HCEC 1CT (cell line): Measurements from ENCODE around the gene ABCF3.

Source experiments
- DNase-seq: peaks from one replicate; pipeline ENCODE4 v3.0.0-alpha.2; 2017

ABCF3 gene

DNA sequence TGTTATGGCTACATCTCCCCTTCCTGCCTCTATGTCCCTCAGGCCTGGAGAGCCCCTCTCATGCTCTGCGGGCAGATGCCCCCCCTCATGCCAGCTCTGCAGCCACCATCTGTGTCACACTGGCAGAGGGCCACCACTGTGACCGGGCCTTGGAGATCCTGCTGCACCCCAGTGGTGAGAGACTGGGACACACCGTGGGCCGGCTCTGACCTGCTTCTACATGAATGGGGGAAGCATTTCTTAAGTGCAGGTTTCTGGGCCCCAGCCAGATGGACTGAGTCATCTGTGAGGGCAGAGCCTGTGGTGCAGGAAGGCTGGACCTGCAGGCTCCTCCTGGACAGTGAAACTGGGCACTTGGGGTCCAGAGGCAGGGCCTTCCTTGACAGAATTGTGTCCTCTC lies 48.2 kb downstream of the ABCF3 start:
- peak; percentile 76 for DNase-seq

DNA sequence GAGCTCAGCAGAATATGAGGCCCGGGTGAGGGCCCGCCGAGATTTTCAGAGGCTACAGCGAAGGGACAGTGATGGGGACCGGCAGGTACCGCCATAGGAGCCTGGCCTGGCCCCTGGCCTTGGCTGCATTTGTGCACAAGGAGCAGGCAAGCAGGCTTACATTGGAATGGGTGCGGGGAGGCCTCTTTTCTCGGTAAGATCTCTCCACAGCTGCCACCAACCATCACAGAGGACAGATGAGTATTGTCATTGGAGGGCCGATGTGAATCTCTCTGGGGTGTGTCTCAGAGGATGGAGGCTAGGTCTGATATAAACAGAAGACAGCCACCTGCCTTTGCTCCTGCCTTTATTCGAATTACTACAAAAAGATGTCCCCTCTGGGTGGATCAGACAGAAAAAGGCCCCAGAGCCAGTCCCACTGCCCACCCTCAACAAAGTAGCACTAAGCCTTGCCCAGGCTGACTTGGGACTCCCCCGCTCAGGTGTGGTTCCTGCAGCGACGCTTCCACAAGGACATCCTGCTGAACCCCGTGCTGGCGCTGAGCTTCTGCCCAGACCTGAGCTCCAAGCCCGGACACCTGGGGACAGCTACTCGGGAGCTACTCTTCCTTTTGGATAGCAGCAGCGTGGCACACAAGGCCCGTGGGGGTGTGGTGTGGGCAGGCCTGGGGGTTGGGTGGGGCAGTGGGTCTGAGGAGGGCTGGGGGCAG lies 48.8 kb downstream of the ABCF3 start:
- DNase-seq, result no peak

DNA sequence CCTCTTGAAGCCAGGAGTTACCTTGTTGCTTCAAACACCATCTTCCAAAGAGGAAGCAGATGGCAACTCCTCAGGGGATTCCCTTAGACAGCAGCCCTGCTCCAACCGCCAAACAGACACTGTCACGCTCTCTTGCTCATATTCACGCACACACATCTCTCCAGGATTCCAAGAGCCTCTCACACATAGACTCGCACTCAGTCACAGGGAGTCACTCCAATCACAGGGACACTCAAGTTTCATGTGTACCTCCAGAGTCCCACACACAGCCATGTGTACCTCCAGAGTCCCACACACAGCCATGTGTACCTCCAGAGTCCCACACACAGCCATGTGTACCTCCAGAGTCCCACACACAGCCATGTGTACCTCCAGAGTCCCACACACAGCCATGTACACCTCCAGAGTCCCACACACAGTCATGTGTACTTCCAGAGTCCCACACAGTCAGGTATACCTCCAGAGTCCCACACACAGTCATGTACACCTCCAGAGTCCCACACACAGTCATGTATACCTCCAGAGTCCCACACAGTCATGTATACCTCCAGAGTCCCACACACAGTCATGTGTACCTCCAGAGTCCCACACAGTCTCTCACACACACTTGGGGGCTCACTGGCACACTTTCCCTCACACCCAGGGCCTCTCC lies 49.5 kb downstream of the ABCF3 start:
- no peak for DNase-seq

DNA sequence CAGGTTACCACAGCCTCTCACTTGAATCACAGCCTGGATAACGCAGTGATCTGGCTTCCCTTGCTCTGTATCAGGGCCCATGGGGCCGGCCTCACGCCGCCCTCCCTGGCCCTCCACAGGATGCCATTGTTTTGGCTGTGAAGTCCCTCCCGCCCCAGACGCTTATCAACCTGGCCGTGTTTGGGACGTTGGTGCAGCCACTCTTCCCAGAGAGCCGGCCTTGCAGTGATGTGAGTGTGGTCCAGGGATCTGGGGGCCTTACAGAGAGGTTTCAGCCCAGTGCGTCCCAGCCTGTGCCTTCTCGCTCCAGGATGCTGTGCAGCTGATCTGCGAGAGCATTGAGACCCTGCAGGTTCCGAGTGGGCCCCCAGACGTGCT lies 50.0 kb downstream of the ABCF3 start:
- no peak for DNase-seq

DNA sequence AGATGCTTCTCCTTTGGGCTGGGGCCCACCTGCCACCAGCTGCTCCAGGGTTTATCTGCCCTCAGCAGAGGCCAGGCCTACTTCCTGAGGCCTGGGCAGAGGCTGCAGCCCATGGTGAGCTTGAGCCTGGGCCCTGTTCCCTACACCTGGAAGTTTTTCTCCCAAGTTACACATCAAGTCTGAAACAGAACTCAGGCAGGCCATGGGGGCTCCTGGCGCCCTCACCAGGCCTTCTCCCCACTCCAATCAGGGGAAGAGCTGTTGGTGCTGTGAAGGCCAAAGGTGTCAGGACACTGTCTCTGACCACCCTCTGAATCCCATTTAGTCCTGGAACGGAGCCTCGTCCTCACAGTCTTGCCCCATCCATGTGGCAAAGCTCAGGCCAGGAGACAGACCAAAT lies 50.6 kb downstream of the ABCF3 start:
- no peak for DNase-seq

DNA sequence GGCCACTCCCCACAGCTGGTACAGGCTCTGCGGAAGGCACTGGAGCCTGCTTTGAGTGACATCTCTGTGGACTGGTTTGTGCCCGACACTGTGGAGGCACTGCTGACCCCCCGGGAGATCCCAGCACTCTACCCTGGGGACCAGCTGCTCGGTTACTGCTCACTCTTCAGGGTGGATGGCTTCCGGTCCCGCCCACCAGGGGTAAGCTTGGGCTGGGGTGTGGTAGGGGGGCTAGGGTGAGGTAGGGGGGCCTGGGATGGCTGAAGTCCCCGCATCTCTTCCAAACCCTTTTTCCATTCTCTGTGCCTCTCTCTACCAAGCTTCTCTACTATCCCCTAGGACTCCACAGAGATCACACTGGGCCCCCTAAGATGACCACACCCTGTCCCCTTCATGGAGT lies 51.2 kb downstream of the ABCF3 start:
- DNase-seq, result no peak

DNA sequence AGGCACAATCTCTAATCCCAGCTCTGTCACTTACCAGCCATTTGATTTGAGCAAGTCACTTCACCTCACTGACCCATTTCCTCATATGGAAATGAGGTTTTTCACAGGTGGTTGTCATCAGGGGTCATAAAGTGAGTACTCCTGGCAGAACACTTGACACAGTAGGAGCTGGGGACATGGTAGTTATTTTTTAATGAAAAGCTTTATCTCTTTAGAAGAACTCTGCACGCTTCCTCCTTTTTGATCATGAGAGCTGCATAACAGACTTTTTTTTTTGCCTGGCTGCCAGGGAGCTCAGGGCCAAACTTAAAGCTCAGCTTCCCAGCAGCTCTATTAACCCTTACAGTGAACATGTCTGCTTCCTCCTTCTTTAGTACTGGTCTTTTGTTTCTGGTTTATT lies 51.8 kb downstream of the ABCF3 start:
- no peak for DNase-seq

DNA sequence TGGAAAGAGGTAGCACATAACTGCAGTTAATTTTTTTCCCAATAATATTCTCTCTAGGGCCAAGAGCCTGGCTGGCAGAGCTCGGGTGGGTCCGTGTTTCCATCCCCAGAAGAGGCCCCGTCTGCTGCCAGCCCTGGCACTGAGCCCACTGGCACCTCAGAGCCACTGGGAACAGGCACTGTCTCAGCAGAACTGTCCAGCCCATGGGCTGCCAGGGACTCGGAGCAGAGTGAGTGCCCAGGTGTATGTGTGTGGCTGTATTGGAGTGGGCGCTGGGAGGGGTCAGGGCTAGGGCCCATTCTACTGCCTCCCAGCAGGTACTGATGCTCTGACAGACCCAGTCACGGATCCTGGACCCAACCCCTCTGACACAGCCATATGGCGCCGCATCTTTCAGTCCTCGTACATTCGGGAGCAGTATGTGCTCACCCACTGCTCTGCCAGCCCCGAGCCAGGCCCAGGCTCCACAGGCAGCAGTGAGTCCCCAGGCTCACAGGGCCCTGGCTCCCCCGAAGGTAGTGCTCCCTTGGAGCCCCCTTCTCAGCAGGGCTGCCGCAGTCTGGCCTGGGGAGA lies 52.3 kb downstream of the ABCF3 start:
- DNase-seq, result no peak

DNA sequence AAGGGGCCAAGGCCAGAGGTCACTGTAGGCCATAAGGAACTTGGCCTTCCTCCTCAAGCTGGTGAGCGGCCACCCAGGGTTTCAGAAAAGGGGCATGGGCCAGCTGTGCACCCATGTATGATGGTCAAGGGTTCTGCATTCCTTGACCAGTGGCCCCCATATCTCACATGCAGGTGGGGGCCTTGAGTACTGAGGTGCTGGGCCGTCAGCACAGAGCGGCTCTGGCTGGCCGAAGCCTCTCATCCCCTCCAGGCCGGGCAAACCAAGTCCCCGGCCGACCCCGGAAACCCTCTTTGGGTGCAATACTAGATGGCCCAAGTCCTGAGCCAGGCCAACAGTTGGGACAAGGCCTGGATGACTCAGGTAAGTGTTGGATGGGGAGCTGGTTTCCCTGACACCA lies 53.2 kb downstream of the ABCF3 start:
- DNase-seq, result no peak

DNA sequence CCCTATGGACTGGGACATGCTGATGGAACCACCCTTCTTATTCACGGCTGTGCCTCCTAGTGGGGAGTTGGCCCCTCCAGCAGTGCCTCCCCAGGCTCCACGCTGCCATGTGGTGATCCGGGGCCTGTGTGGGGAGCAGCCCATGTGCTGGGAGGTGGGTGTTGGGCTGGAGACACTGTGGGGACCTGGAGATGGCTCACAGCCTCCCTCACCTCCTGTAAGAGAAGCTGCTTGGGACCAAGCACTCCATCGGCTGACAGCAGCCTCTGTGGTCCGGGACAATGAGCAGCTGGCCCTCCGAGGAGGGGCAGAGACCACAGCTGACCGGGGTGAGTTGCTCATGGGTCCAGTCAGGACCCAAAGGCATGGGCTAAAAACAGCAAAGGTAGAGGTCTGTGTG lies 53.7 kb downstream of the ABCF3 start:
- DNase-seq, result no peak

DNA sequence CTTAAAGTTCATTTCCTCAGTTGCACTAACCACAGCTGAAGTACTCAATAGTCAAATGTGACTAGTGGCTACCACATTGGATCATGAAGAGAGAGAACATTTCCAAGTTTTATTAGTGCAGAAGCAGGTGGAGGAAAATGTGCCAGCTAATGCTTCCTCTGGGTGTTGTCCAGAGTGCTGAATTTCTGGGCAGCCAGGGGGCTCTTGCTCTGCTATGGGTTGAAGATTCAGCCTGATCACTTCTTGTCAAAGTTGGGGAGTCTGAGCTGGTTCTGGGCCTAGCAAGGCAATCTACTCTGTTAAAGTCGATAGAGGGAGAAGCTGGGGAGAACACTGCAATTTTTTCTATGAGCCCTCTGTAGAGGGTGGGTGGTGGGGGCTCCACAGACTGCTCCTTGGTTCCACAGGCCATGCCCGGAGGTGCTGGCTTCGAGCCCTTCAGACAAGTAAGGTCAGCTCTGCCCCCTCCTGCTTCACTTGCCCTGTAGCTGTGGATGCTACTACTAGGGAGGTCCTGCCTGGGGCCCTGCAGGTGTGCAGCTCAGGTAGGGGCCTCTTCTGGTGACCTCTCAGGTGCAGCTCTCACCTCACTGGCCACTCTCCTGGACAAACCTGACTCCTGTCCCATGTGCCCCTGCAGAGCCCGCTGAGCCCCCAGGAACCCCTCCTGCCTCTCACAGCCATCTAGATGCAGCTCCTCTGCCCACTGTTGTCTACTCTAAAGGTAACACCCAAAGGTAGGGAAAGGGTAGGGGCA lies 54.6 kb downstream of the ABCF3 start:
- peak; percentile 30 for DNase-seq

DNA sequence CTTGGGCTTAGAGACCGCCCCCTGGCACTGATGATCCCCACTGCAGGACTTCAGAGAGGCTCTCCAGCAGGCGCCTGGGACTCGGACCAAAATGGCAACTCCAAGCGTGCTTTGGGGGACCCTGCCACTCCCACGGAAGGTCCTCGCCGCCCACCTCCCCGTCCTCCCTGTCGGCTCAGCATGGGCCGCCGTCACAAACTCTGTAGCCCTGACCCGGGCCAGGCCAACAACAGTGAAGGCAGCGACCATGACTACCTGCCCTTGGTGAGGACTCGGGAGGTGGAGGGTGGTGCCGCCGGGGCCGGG lies 55.1 kb downstream of the ABCF3 start:
- no peak for DNase-seq

DNA sequence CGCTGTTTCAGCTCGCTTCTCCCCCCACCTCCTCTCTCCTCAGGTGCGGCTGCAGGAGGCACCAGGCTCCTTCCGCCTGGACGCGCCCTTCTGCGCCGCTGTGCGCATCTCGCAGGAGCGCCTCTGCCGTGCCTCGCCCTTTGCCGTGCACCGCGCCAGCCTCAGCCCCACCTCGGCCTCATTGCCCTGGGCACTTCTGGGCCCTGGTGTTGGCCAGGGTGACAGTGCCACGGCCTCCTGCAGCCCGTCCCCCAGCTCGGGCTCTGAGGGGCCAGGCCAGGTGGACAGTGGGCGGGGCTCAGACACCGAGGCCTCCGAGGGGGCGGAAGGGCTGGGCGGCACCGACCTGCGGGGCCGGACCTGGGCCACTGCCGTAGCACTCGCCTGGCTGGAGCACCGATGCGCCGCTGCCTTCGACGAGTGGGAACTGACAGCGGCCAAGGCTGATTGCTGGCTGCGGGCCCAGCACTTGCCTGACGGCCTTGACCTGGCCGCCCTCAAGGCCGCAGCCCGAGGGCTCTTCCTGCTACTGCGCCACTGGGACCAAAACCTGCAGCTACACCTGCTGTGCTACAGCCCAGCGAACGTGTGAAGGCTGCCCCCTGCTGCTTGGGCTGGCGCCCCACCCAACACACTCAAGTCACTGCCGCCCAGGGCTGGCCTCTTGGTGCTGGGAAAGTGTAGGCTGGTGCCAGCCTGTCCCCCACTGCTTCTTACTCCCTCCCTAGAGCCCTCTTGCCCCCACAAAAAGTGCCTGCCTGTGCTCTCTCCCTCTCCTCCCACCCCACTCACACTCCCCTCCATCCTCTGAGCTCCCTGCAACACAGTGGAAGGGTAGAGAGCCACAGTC lies 55.7 kb downstream of the ABCF3 start:
- DNase-seq, result no peak

DNA sequence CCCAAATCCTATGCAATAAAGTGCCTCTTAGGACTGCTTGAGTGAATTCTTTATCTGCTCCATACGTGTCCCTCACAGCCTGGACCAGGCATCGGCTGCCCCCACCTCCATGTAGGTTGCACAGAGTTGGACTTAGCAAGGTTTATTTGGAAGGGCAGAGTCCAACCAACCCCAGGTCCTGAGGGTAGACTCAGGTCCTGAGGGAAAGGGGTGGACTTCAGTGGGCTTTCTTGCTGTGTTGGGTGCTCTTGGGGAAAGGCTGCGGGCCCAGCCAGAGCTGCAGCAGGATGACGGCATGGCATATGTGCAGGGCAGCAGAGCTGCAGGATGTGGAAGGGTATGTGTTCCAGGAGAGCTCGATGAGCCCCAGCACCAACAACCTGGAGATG lies 56.3 kb downstream of the ABCF3 start:
- no peak for DNase-seq
